ENCODE results near the gene YKT6. TPM values are rescaled to one million over a fixed set of nuclear protein-coding genes. Genes with fewer than 3 reads are reported as not detected.

YKT6 gene
- total RNA-seq, 4 donors from 2014 or later, result 12.4 to 85.3 (median 49.4) TPM

DNA sequence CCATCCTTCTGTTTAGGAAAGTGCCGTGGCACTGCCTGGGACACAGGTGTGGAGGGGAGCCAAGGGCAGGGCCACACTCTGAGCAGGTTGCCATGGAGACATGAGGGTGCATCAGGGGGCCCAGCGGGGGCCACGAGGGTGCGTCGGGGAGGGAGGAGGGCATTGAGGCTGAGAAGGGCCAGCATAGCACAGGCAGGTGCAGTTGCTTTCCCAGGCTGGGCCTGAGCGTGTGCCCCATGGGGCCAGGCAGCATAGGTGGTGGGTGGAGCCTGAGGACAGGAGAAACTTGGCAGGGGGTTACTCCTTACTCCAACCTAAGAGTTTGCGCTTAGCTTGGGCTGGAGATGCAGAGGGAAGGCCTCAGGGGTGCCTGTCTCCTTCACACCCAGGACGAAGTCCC, 15.2 kb downstream of the YKT6 start:
- H3K4me3 ChIP-seq, result no peak overlapping the region
- H3K27me3 ChIP-seq, result no peaks in the 10 kb centered on the region
- no peak for DNase-seq
- TF ChIP-seq, protein P1, sequence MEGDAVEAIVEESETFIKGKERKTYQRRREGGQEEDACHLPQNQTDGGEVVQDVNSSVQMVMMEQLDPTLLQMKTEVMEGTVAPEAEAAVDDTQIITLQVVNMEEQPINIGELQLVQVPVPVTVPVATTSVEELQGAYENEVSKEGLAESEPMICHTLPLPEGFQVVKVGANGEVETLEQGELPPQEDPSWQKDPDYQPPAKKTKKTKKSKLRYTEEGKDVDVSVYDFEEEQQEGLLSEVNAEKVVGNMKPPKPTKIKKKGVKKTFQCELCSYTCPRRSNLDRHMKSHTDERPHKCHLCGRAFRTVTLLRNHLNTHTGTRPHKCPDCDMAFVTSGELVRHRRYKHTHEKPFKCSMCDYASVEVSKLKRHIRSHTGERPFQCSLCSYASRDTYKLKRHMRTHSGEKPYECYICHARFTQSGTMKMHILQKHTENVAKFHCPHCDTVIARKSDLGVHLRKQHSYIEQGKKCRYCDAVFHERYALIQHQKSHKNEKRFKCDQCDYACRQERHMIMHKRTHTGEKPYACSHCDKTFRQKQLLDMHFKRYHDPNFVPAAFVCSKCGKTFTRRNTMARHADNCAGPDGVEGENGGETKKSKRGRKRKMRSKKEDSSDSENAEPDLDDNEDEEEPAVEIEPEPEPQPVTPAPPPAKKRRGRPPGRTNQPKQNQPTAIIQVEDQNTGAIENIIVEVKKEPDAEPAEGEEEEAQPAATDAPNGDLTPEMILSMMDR (IDR thresholded peaks at IDR 0.05), result no peak
- TF ChIP-seq POLR2A (IDR thresholded peaks at IDR 0.05), result no peak
- no peak overlapping the region for H3K27ac ChIP-seq
- H3K9me3 ChIP-seq, result no peaks in the 10 kb centered on the region
- no peaks in the 10 kb centered on the region for H3K36me3 ChIP-seq
- no peaks in the 10 kb centered on the region for H3K4me1 ChIP-seq
- intact Hi-C loops (cut with DNase I; ENCODE audit: low total_unique reads), result no loop called here

DNA sequence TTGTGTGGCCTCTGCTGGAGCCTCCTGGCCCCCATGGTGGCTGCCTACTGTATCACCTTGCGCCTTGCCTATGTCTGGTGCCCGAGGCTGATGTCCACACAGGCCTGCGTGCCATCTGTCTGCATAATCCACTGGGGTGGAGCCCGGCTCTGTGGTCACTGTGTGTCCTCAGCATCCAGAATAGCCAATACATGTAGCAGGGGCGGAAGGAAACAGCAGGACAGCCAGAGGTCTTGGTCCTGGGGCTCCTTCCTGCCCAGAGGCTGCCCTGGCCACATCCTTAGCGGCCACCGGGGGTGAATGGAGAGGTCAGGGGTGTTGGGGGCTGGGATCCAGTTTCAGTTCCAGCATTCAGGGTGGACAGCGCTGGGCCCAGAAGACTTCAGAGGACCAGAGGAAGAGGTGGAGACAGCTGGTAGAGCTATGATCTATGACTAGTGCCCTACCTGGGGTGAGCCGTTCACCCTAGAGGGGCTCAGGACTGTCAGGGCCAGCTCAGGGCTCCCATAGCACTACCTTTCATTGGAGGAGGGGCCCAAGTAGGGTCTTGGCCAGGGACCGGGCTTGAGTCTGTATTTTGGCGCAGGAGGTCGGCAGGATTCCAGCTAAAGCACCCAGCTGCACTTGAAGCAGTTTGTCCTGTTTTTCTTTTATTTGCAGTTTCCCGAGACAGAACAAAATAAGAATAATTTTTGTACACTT, 15.9 kb downstream of the YKT6 start:
- DNase-seq, result no peak
- TF ChIP-seq, protein P1 (IDR thresholded peaks at IDR 0.05), result no peak
- TF ChIP-seq POLR2A (IDR thresholded peaks at IDR 0.05), result no peak
- intact Hi-C loops (cut with DNase I; ENCODE audit: low total_unique reads), result no loop called here
- Histone ChIP-seq H3K4me1 (no peaks in the 10 kb centered on the region), H3K27me3 (no peaks in the 10 kb centered on the region), H3K36me3 (no peaks in the 10 kb centered on the region), H3K27ac (no peak overlapping the region), H3K4me3 (no peak overlapping the region), H3K9me3 (no peaks in the 10 kb centered on the region)

- Histone ChIP-seq H3K36me3 (no peaks in the 10 kb centered on the region), H3K4me1 (no peaks in the 10 kb centered on the region), H3K27ac (no peak overlapping the region), H3K4me3 (no peak overlapping the region), H3K27me3 (no peaks in the 10 kb centered on the region), H3K9me3 (no peaks in the 10 kb centered on the region)
- intact Hi-C loops (cut with DNase I; ENCODE audit: low total_unique reads), result no loop called here
- no peak for DNase-seq
- no peak for TF ChIP-seq POLR2A (IDR thresholded peaks at IDR 0.05)
- TF ChIP-seq, protein P1 (IDR thresholded peaks at IDR 0.05), result no peak
Measured at GRCh38 chr7:44217223-44217714, 16.5 kb downstream of the YKT6 start.

- TF ChIP-seq POLR2A (IDR thresholded peaks at IDR 0.05), result no peak
- TF ChIP-seq, protein P1 (IDR thresholded peaks at IDR 0.05), result no peak
- Histone ChIP-seq H3K4me3 (no peak overlapping the region), H3K36me3 (no peaks in the 10 kb centered on the region), H3K9me3 (no peaks in the 10 kb centered on the region), H3K27ac (no peak overlapping the region), H3K4me1 (no peaks in the 10 kb centered on the region), H3K27me3 (no peaks in the 10 kb centered on the region)
- DNase-seq, result no peak
- intact Hi-C loops (cut with DNase I; ENCODE audit: low total_unique reads), result no loop called here
Measured at GRCh38 chr7:44217852-44218402, 17.1 kb downstream of the YKT6 start.

DNA sequence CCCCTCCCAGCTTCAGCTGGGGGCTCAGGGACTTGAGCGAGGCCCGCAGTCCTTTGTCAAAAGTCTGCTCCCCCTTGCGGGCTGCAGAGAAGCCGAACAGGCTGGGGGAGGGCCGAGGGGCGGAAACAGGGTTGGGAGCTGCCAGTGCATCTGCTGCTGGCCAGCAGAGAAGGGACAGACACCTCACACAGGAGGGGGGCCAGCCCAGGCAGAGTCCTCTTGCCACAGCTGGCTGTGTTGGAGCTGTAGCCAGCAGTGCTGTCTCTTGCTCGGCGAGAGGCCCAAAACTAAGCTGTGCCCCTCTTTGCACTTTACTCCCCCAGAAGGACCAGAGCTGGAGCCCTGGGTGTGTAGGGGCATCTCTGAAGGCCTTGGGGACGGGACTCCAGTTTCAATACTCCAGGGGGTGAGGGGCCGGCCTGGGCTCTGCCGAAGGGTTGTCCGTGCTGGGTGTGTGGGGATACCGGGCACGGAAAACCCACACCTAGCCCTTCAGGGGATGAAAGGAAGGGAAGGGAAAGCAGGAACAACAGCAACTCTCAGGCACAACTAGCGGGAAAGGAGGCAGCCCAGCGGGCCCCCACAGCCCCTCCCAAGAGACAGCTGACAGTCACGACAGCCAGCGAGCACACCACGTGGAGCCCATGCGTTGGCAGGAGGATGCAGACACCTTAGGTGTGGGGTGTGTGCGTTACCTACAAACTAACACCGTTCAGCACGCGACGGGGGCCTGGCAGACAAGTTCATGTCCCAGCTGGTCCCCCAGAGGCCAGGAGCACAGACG, 17.8 kb downstream of the YKT6 start:
- TF ChIP-seq POLR2A (IDR thresholded peaks at IDR 0.05), result no peak
- TF ChIP-seq, protein P1 (IDR thresholded peaks at IDR 0.05), result no peak
- Histone ChIP-seq H3K36me3 (no peaks in the 10 kb centered on the region), H3K4me1 (no peaks in the 10 kb centered on the region), H3K4me3 (no peak overlapping the region), H3K27me3 (no peaks in the 10 kb centered on the region), H3K9me3 (no peaks in the 10 kb centered on the region), H3K27ac (no peak overlapping the region)
- no peak for DNase-seq
- intact Hi-C loops (cut with DNase I; ENCODE audit: low total_unique reads), result no loop called here

Data from uterus (tissue), 4 donors.